Memory B cell (primary cell): ENCODE results near the gene CNTD1.

ENCODE experiments used
- ATAC-seq: fragments of 150-1000 bp; cut with Tn5 transposase; 2 replicates; pipeline ENCODE4 v1.10.0; 2021; ENCODE audit warnings: low read depth, mild to moderate bottlenecking, moderate library complexity
- DNase-seq, 2 donors: peaks; one replicate each; pipeline ENCODE4 v3.0.0; 2022; ENCODE audit warnings: low spot score in 2 of 2
- H3K27ac Mint-ChIP-seq: one replicate; pipeline ENCODE4 v1.8.0; 2022; ENCODE audit warnings: mild to moderate bottlenecking, moderate library complexity, mixed read lengths
- H3K27me3 Mint-ChIP-seq: one replicate; pipeline ENCODE4 v1.8.0; 2022; ENCODE audit warnings: mixed read lengths
- H3K36me3 Mint-ChIP-seq: one replicate; pipeline ENCODE4 v1.8.0; 2022; ENCODE audit warnings: mild to moderate bottlenecking, mixed read lengths
- H3K4me1 Mint-ChIP-seq: one replicate; pipeline ENCODE4 v1.8.0; 2022; ENCODE audit warnings: mixed read lengths
- H3K4me3 Mint-ChIP-seq: one replicate; pipeline ENCODE4 v1.8.0; 2022; ENCODE audit warnings: mild to moderate bottlenecking, moderate library complexity, mixed read lengths
- H3K9me3 Mint-ChIP-seq: one replicate; pipeline ENCODE4 v1.8.0; 2022; ENCODE audit warnings: mixed read lengths

Gene CNTD1

GRCh38 chr17:42772945-42773289 lies 25.7 kb upstream of the CNTD1 start:
- Mint-ChIP-seq H3K27ac (peak overlapping the region; percentile 96), H3K36me3 (peaks cover 13% of the 10 kb centered on the region), H3K4me3 (peak overlapping the region; percentile 99), H3K27me3 (peaks cover under 1% of the 10 kb centered on the region), H3K9me3 (no peaks in the 10 kb centered on the region), H3K4me1 (peaks cover 14% of the 10 kb centered on the region)
- DNase-seq (no peak), ATAC-seq (peak; percentile 7)

GRCh38 chr17:42773290-42774035 lies 25.2 kb upstream of the CNTD1 start, which contains the start of gene VPS25:
Gene VPS25, plus strand, starts transcription at chr17:42773449. Its CDS starts 27 bp downstream, at chr17:42773476.
- H3K27me3 Mint-ChIP-seq = no peaks in the 10 kb centered on the region
- DNase-seq = peak; percentile 69 to 75
- H3K36me3 Mint-ChIP-seq = peaks cover 19% of the 10 kb centered on the region
- peak within 1 kb of the TSS; percentile 99 for H3K4me3 Mint-ChIP-seq
- peaks cover 14% of the 10 kb centered on the region for H3K4me1 Mint-ChIP-seq
- no peaks in the 10 kb centered on the region for H3K9me3 Mint-ChIP-seq
- H3K27ac Mint-ChIP-seq = peak within 1 kb of the TSS; percentile 96
- ATAC-seq = peak; percentile 98

- DNase-seq (no peak), ATAC-seq (no peak)
- Mint-ChIP-seq H3K27ac (peak overlapping the region; percentile 96), H3K4me3 (peak overlapping the region; percentile 99), H3K4me1 (peaks cover 14% of the 10 kb centered on the region), H3K27me3 (no peaks in the 10 kb centered on the region), H3K9me3 (no peaks in the 10 kb centered on the region), H3K36me3 (peaks cover 24% of the 10 kb centered on the region)
These were observed 24.5 kb upstream of the CNTD1 start for GRCh38 chr17:42774066-42774745.

GRCh38 chr17:42775534-42776098 lies 23.0 kb upstream of the CNTD1 start:
- Mint-ChIP-seq H3K27me3 (peaks cover 4% of the 10 kb centered on the region), H3K36me3 (peaks cover 31% of the 10 kb centered on the region), H3K4me3 (no peak overlapping the region), H3K9me3 (no peaks in the 10 kb centered on the region), H3K27ac (no peak overlapping the region), H3K4me1 (peaks cover 17% of the 10 kb centered on the region)
- ATAC-seq (no peak), DNase-seq (no peak)

- peaks cover 12% of the 10 kb centered on the region for H3K27me3 Mint-ChIP-seq
- H3K4me1 Mint-ChIP-seq = peaks cover 17% of the 10 kb centered on the region
- no peak for DNase-seq
- H3K9me3 Mint-ChIP-seq = no peaks in the 10 kb centered on the region
- H3K36me3 Mint-ChIP-seq = peaks cover 31% of the 10 kb centered on the region
- no peak for ATAC-seq
- H3K27ac Mint-ChIP-seq = no peak overlapping the region
- H3K4me3 Mint-ChIP-seq = no peak overlapping the region
These were observed 20.1 kb upstream of the CNTD1 start for GRCh38 chr17:42778570-42778969.

- no peaks in the 10 kb centered on the region for H3K9me3 Mint-ChIP-seq
- H3K4me3 Mint-ChIP-seq = no peak overlapping the region
- H3K36me3 Mint-ChIP-seq = peaks cover 31% of the 10 kb centered on the region
- H3K27ac Mint-ChIP-seq = no peak overlapping the region
- peaks cover 11% of the 10 kb centered on the region for H3K4me1 Mint-ChIP-seq
- peaks cover 15% of the 10 kb centered on the region for H3K27me3 Mint-ChIP-seq
- no peak for ATAC-seq
- DNase-seq = no peak
These were observed 19.2 kb upstream of the CNTD1 start for GRCh38 chr17:42779304-42779935.

- Mint-ChIP-seq H3K27ac (no peak within 1 kb of the TSS), H3K27me3 (peaks cover 19% of the 10 kb centered on the region), H3K4me1 (peaks cover 16% of the 10 kb centered on the region), H3K4me3 (peak within 1 kb of the TSS; percentile 29), H3K36me3 (peaks cover 26% of the 10 kb centered on the region), H3K9me3 (no peaks in the 10 kb centered on the region)
- ATAC-seq = no peak
- no peak for DNase-seq
These were observed 18.5 kb upstream of the CNTD1 start, which contains the start of gene WNK4 for GRCh38 chr17:42779936-42780850. Gene WNK4, plus strand, starts transcription at chr17:42780610. Its CDS starts 89 bp downstream, at chr17:42780699.

- Mint-ChIP-seq H3K27me3 (peaks cover 25% of the 10 kb centered on the region), H3K36me3 (peaks cover 21% of the 10 kb centered on the region), H3K27ac (no peak overlapping the region), H3K4me3 (no peak overlapping the region), H3K9me3 (peaks cover 3% of the 10 kb centered on the region), H3K4me1 (peaks cover 21% of the 10 kb centered on the region)
- DNase-seq = no peak
- no peak for ATAC-seq
These were observed 17.6 kb upstream of the CNTD1 start for GRCh38 chr17:42780851-42781638.

GRCh38 chr17:42781639-42782165 lies 17.0 kb upstream of the CNTD1 start:
- peaks cover 26% of the 10 kb centered on the region for H3K27me3 Mint-ChIP-seq
- peaks cover 3% of the 10 kb centered on the region for H3K9me3 Mint-ChIP-seq
- H3K27ac Mint-ChIP-seq = no peak overlapping the region
- H3K4me1 Mint-ChIP-seq = peaks cover 21% of the 10 kb centered on the region
- H3K4me3 Mint-ChIP-seq = no peak overlapping the region
- ATAC-seq = no peak
- H3K36me3 Mint-ChIP-seq = peaks cover 21% of the 10 kb centered on the region
- no peak for DNase-seq

GRCh38 chr17:42782166-42783061 lies 16.2 kb upstream of the CNTD1 start:
- peaks cover 3% of the 10 kb centered on the region for H3K9me3 Mint-ChIP-seq
- H3K4me3 Mint-ChIP-seq = no peak overlapping the region
- ATAC-seq = no peak
- no peak overlapping the region for H3K27ac Mint-ChIP-seq
- peaks cover 21% of the 10 kb centered on the region for H3K36me3 Mint-ChIP-seq
- no peak for DNase-seq
- H3K4me1 Mint-ChIP-seq = peaks cover 21% of the 10 kb centered on the region
- H3K27me3 Mint-ChIP-seq = peaks cover 28% of the 10 kb centered on the region

- DNase-seq (no peak), ATAC-seq (no peak)
- peaks cover 32% of the 10 kb centered on the region for H3K27me3 Mint-ChIP-seq
These were observed 15.4 kb upstream of the CNTD1 start for GRCh38 chr17:42783062-42783790.

More at GRCh38 chr17:42783062-42783790, 15.4 kb upstream of the CNTD1 start:
- no peak overlapping the region for H3K27ac Mint-ChIP-seq
- peaks cover 15% of the 10 kb centered on the region for H3K36me3 Mint-ChIP-seq
- peaks cover 3% of the 10 kb centered on the region for H3K9me3 Mint-ChIP-seq
- H3K4me3 Mint-ChIP-seq = no peak overlapping the region
- peaks cover 21% of the 10 kb centered on the region for H3K4me1 Mint-ChIP-seq
